ENCODE data around the gene PKIG. TPM values are rescaled to one million over a fixed set of nuclear protein-coding genes. Genes with fewer than 3 reads are reported as not detected.

The PKIG gene
- total RNA-seq, 1 experiment from 2014 or later = 27.0 TPM

DNA sequence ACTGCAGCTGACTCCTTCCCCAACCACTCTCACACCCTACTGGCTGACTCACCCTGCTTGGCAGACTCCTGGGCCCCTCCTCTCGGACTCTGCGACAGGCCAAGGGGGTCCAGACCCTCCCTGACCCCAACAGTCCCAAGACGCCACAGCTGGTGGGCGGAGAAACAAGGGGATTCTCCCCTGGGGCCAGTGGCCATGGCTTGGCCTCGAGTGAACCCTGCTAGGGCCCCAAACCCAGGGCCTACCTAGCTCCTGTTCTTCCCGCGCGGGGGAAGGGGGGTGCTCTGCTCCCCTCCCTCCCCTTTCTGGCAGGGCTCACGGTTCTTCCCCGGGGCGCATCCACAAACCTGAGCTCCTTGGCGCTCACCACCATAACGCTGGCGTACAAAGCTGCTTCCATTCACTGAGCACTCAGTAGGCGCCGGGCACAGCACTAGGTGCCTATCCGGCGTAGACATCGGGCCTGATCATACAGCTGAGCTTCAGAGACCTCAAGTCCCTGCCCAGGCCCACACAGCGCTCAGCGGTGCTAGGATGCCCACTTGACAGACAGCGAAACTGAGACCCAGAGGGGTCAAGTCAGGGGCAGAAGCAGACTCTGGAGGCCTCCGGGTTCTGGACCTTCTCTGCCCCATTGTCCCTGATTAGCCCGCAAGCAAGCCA is 68.5 kb downstream of the PKIG start:
- Histone ChIP-seq H2AK5ac (ENCODE audit: insufficient read length, low read length) (no peak overlapping the region), H3K27me3 (ENCODE audit: insufficient read depth, low read length) (no peaks in the 10 kb centered on the region; the same call in 1 of the 2 replicates), H2AFZ (ENCODE audit: low read length) (no peak overlapping the region), H3K18ac (ENCODE audit: insufficient read length, low read depth, low read length) (no peak overlapping the region), H3K23me2 (ENCODE audit: insufficient read length, low read depth, low read length, poor library complexity, severe bottlenecking) (peaks cover 9% of the 10 kb centered on the region), H3K27ac (ENCODE audit: insufficient read length, low read depth, low read length) (no peak overlapping the region), H2BK15ac (ENCODE audit: low read depth, low read length) (no peak overlapping the region), H3K56ac (ENCODE audit: insufficient read length, low read depth, low read length) (no peak overlapping the region), H4K20me1 (ENCODE audit: control insufficient read depth, insufficient read depth, insufficient read length) (no peaks in the 10 kb centered on the region), H3K4me1 (ENCODE audit: insufficient read depth, low read length) (peaks cover 11% of the 10 kb centered on the region; the same call in 1 of the 2 replicates), H3K4ac (ENCODE audit: low read depth, low read length) (no peak overlapping the region), H2BK5ac (ENCODE audit: insufficient read length, low read length) (no peak overlapping the region), H2BK120ac (ENCODE audit: low read depth, low read length, poor library complexity, severe bottlenecking) (no peak overlapping the region), H4K91ac (ENCODE audit: insufficient read length, low read depth, low read length) (no peak overlapping the region), H3K23ac (ENCODE audit: insufficient read length, low read depth, low read length) (no peak overlapping the region), H2BK20ac (ENCODE audit: low read depth, low read length, poor library complexity, severe bottlenecking) (no peak overlapping the region), H3K14ac (ENCODE audit: insufficient read depth, low read length) (no peak overlapping the region), H4K8ac (replicated peaks; ENCODE audit: insufficient read length, low read depth, low read length) (no peak overlapping the region), H3K79me1 (ENCODE audit: insufficient read depth, low read depth, low read length, poor library complexity, severe bottlenecking) (no peaks in the 10 kb centered on the region), H3T11ph (ENCODE audit: low read length) (no peak overlapping the region), H3K9me3 (ENCODE audit: control insufficient read depth, low read depth, low read length) (peaks cover 10% of the 10 kb centered on the region), H2BK12ac (ENCODE audit: insufficient read length, low read depth, low read length) (no peak overlapping the region), H3K79me2 (ENCODE audit: insufficient read depth, low read length) (no peaks in the 10 kb centered on the region), H4K5ac (ENCODE audit: insufficient read length, low read depth, low read length) (no peak overlapping the region), H3K9ac (ENCODE audit: extremely low read depth, insufficient read length, low read length) (peak overlapping the region; percentile 0), H3K4me2 (ENCODE audit: insufficient read depth, insufficient read length, low read length) (peak overlapping the region; percentile 40)
- H3K27me3 Mint-ChIP-seq (ENCODE audit: low read depth) = peaks cover 47% of the 10 kb centered on the region
- H3K4me1 Mint-ChIP-seq = peaks cover 40 to 54% of the 10 kb centered on the region in 2 experiments
- WGBS (ENCODE audit: extremely low coverage, insufficient read length, low lambda C conversion rate) = no CpG with 5 or more reads among the region's 24 CpGs
- peak overlapping the region; percentile 55 to 76 for H3K4me3 Mint-ChIP-seq
- H3K27ac Mint-ChIP-seq = no peak overlapping the region; a peak in 1 of 7 replicates
- peaks cover 14 to 22% (median 21%) of the 10 kb centered on the region in 3 experiments for H3K36me3 Mint-ChIP-seq (ENCODE audit: insufficient read depth in 1 of 3, low read depth in 3 of 3)
- peaks cover 20 to 24% of the 10 kb centered on the region in 2 experiments for H3K9me3 Mint-ChIP-seq
- no peak for DNase-seq
- TF ChIP-seq, protein P1, sequence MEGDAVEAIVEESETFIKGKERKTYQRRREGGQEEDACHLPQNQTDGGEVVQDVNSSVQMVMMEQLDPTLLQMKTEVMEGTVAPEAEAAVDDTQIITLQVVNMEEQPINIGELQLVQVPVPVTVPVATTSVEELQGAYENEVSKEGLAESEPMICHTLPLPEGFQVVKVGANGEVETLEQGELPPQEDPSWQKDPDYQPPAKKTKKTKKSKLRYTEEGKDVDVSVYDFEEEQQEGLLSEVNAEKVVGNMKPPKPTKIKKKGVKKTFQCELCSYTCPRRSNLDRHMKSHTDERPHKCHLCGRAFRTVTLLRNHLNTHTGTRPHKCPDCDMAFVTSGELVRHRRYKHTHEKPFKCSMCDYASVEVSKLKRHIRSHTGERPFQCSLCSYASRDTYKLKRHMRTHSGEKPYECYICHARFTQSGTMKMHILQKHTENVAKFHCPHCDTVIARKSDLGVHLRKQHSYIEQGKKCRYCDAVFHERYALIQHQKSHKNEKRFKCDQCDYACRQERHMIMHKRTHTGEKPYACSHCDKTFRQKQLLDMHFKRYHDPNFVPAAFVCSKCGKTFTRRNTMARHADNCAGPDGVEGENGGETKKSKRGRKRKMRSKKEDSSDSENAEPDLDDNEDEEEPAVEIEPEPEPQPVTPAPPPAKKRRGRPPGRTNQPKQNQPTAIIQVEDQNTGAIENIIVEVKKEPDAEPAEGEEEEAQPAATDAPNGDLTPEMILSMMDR (conservative IDR thresholded peaks at IDR 0.05) = no peak
